Endodermal cell (in vitro differentiated cells): ENCODE results near the gene PROX2. TPM values are rescaled to one million over a fixed set of nuclear protein-coding genes. Genes with fewer than 3 reads are reported as not detected.

Source experiments
- DNase-seq: peaks from one replicate; pipeline ENCODE4 v3.0.0-alpha.2; 2017
- H3K27ac ChIP-seq: 2 replicates; pipeline ENCODE4 v1.5.1; 2013; ENCODE audit warnings: mild to moderate bottlenecking, low read depth, low read length, moderate library complexity
- H3K27me3 ChIP-seq: 2 replicates; pipeline ENCODE4 v1.6.1; 2013; ENCODE audit warnings: mild to moderate bottlenecking, low read length, moderate library complexity; ENCODE audit not compliant: insufficient read depth, control insufficient read depth, poor library complexity, severe bottlenecking
- H3K36me3 ChIP-seq: 2 replicates; pipeline ENCODE4 v1.7.0; 2013; ENCODE audit warnings: mild to moderate bottlenecking, low read length, moderate library complexity; ENCODE audit not compliant: control insufficient read depth, insufficient read depth
- H3K4me1 ChIP-seq: one replicate; pipeline ENCODE4 v1.7.0; 2013; ENCODE audit warnings: low read length; ENCODE audit not compliant: control insufficient read depth, insufficient read depth
- H3K4me3 ChIP-seq: 2 replicates; pipeline ENCODE4 v1.5.1; 2013; ENCODE audit warnings: mild to moderate bottlenecking, low read length, moderate library complexity
- H3K9ac ChIP-seq: 2 replicates; pipeline ENCODE4 v1.6.1; 2013; ENCODE audit warnings: mild to moderate bottlenecking, low read length, moderate library complexity; ENCODE audit not compliant: poor library complexity, severe bottlenecking; ENCODE audit errors: extremely low read depth
- H3K9me3 ChIP-seq: 2 replicates; pipeline ENCODE4 v1.6.1; 2013; ENCODE audit warnings: mild to moderate bottlenecking, low read length, moderate library complexity; ENCODE audit not compliant: control insufficient read depth
- H3K27ac Mint-ChIP-seq: 2 replicates; pipeline ENCODE4 v1.8.0; 2020; ENCODE audit warnings: mixed read lengths
- H3K27me3 Mint-ChIP-seq: 2 replicates; pipeline ENCODE4 v1.8.0; 2021; ENCODE audit warnings: mild to moderate bottlenecking, mixed read lengths; ENCODE audit not compliant: insufficient read depth
- H3K36me3 Mint-ChIP-seq: 2 replicates; pipeline ENCODE4 v1.8.0; 2020; ENCODE audit warnings: low read depth, mixed read lengths
- H3K4me1 Mint-ChIP-seq: 2 replicates; pipeline ENCODE4 v1.8.0; 2020; ENCODE audit warnings: mixed read lengths
- H3K4me3 Mint-ChIP-seq: 2 replicates; pipeline ENCODE4 v1.8.0; 2020; ENCODE audit warnings: mild to moderate bottlenecking, moderate library complexity, mixed read lengths
- H3K9me3 Mint-ChIP-seq: 2 replicates; pipeline ENCODE4 v1.8.0; 2020; ENCODE audit warnings: mild to moderate bottlenecking, mixed read lengths
- CTCF ChIP-seq: fragments of 200-600 bp; sonication (generic); conservative IDR thresholded peaks from 2 replicates; pipeline ENCODE4 v1.5.0; 2021; ENCODE audit warnings: antibody characterized with exemption, mild to moderate bottlenecking
- WGBS, 2 experiments: methylation state at CpG; one replicate each; pipeline versions ENCODE4 v1.1.5 to v1.1.7; 2013; ENCODE audit warnings: missing lambda C conversion rate in 2 of 2, mixed read lengths in 1 of 2; ENCODE audit not compliant: insufficient coverage in 1 of 2, insufficient read length in 1 of 2; 5-methylcytosine and 5-hydroxymethylcytosine counted together
- total RNA-seq, 2 donors: library from RNA; stranded (reverse); fragmentation: NEBNext Ultra II Directional in 1 of 2; extraction: Animal tissue kit (Norgen Biotek cat#: 25700) in 1 of 2; gene quantifications; 2 replicates in 1 of 2; 3 replicates in 1 of 2; pipeline ENCODE4 v1.2.1, GENCODE V29; 2021

PROX2 gene
- total RNA-seq, 2 donors from 2014 or later: not detected

GRCh38 chr14:74852922-74853530, 22.9 kb downstream of the PROX2 start:
- no peaks in the 10 kb centered on the region for H3K36me3 ChIP-seq
- no peaks in the 10 kb centered on the region for H3K9me3 Mint-ChIP-seq
- H3K4me1 ChIP-seq: peaks cover 12% of the 10 kb centered on the region
- H3K9me3 ChIP-seq: no peaks in the 10 kb centered on the region
- no peak for TF ChIP-seq CTCF
- H3K36me3 Mint-ChIP-seq: no peaks in the 10 kb centered on the region
- H3K27me3 Mint-ChIP-seq: no peaks in the 10 kb centered on the region
- H3K27ac Mint-ChIP-seq: no peak overlapping the region
- H3K4me3 ChIP-seq: no peak overlapping the region
- peaks cover 18% of the 10 kb centered on the region for H3K4me1 Mint-ChIP-seq
- 76 to 83% methylated on average over 1 of the region's 2 CpGs for WGBS, 2 experiments
- DNase-seq: no peak
- no peaks in the 10 kb centered on the region for H3K27me3 ChIP-seq
- no peak overlapping the region for H3K27ac ChIP-seq
- no peak overlapping the region for H3K4me3 Mint-ChIP-seq
- H3K9ac ChIP-seq: no peak overlapping the region

DNA sequence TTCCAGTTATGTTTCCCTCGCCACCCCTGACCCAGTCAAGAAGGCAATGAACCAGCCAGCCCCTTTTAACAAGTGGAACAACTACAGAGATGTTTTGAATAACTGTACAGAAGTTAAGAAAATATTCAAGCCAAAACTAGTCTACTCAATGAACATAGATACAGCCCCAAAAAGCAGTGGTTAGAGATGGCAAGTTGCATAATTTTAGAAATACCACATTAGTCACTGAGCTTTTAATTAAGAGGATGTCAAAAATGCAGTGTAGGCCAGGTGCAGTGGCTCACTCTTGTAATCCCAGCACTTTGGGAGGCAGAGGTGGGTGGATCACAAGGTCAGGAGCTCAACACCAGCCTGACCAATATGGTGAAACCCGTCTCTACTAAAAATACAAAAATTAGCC, 27.2 kb downstream of the PROX2 start:
- H3K9me3 Mint-ChIP-seq: no peaks in the 10 kb centered on the region
- TF ChIP-seq CTCF: no peak
- peaks cover 3% of the 10 kb centered on the region for H3K4me1 Mint-ChIP-seq
- H3K36me3 ChIP-seq: no peaks in the 10 kb centered on the region
- no peaks in the 10 kb centered on the region for H3K36me3 Mint-ChIP-seq
- no peak overlapping the region for H3K27ac ChIP-seq
- H3K9me3 ChIP-seq: no peaks in the 10 kb centered on the region
- no peaks in the 10 kb centered on the region for H3K4me1 ChIP-seq
- H3K4me3 ChIP-seq: no peak overlapping the region
- WGBS, 2 experiments: 96 to 100% methylated on average over 1 to 2 of the region's 2 CpGs
- H3K27ac Mint-ChIP-seq: no peak overlapping the region
- no peak overlapping the region for H3K9ac ChIP-seq
- no peaks in the 10 kb centered on the region for H3K27me3 ChIP-seq
- DNase-seq: no peak
- H3K4me3 Mint-ChIP-seq: no peak overlapping the region
- H3K27me3 Mint-ChIP-seq: no peaks in the 10 kb centered on the region

- Histone ChIP-seq H3K27me3 (no peaks in the 10 kb centered on the region), H3K4me1 (no peaks in the 10 kb centered on the region), H3K9me3 (no peaks in the 10 kb centered on the region), H3K36me3 (no peaks in the 10 kb centered on the region), H3K4me3 (no peak overlapping the region), H3K27ac (no peak overlapping the region), H3K9ac (no peak overlapping the region)
- Mint-ChIP-seq H3K4me3 (no peak overlapping the region), H3K9me3 (no peaks in the 10 kb centered on the region), H3K36me3 (no peaks in the 10 kb centered on the region), H3K27me3 (no peaks in the 10 kb centered on the region), H3K4me1 (peaks cover 3% of the 10 kb centered on the region), H3K27ac (no peak overlapping the region)
- TF ChIP-seq CTCF: no peak
- no peak for DNase-seq
- WGBS, 2 experiments: 100% methylated on average over 1 of the region's 1 CpG
Measured at GRCh38 chr14:74846968-74847665, 28.8 kb downstream of the PROX2 start.
